Pancreas (tissue), 10 donors: ENCODE measurements around the gene IMPG2. TPM values are rescaled to one million over a fixed set of nuclear protein-coding genes. Genes with fewer than 3 reads are reported as not detected.

Experiments used
- ATAC-seq, 4 donors: fragments of 200-7000 bp; cut with Tn5 transposase; one replicate each; pipeline versions ENCODE4 v1.8.0 to v1.9.1; 2020; ENCODE audit warnings: mild to moderate bottlenecking in 4 of 4, moderate library complexity in 4 of 4
- DNase-seq, 6 donors: peaks; one replicate each; pipeline ENCODE4 v3.0.0-alpha.2; 2020
- FAIRE-seq: peaks from 2 replicates; lab custom pipeline; 2012; peaks lifted over from hg19 to GRCh38; lab: Jason Lieb, UNC
- H3K27ac ChIP-seq, 4 donors: fragments of 200-600 bp; sonication (generic); 1 replicate in 3 of 4; 2 replicates in 1 of 4; pipeline versions ENCODE4 v1.5.0 to v1.8.0; 2020
- H3K27me3 ChIP-seq, 4 donors: fragments of 200-600 bp; one replicate each; pipeline ENCODE4 v1.8.0; 2021
- H3K36me3 ChIP-seq, 3 donors: fragments of 200-600 bp; sonication (generic) in 1 of 3; one replicate each; pipeline versions ENCODE4 v1.5.0 to v1.8.0; 2020 to 2021
- H3K4me1 ChIP-seq, 3 donors: fragments of 200-600 bp; one replicate each; pipeline ENCODE4 v1.8.0; 2021
- H3K4me3 ChIP-seq, 4 donors: fragments of 200-600 bp; sonication (generic) in 2 of 4; one replicate each; pipeline versions ENCODE4 v1.5.0 to v1.8.0; 2020 to 2021
- H3K9me3 ChIP-seq, 4 donors: fragments of 200-600 bp; one replicate each; pipeline ENCODE4 v1.8.0; 2021
- CTCF ChIP-seq, 4 donors: fragments of 200-600 bp; sonication (generic) in 3 of 4; IDR thresholded peaks; one replicate each; pipeline versions ENCODE4 v1.5.0 to v1.8.0; 2021; ENCODE audit warnings: antibody characterized with exemption in 4 of 4
- WGBS, 2 donors: extraction: QIAGEN DNeasy Blood & Tissue Kit; methylation state at CpG; one replicate each; pipeline ENCODE4 v1.1.7; 2013; 5-methylcytosine and 5-hydroxymethylcytosine counted together
- intact Hi-C, 3 donors: fragments of 100-400 bp; cut with DNase I; formaldehyde crosslinking; loops; one replicate each; pipeline versions ENCODE4 v1.11.1 to v1.14.2; 2022
- polyA plus RNA-seq, 2 donors: library from polyadenylated mRNA; stranded (reverse); fragments of 200-250 nt; gene quantifications; one replicate each; pipeline ENCODE4 v1.2.3, GENCODE V29; 2013
- total RNA-seq, 6 donors: library from RNA; stranded (reverse); fragmentation: NEBNext Ultra II Directional in 4 of 6; extraction: Animal tissue kit (Norgen Biotek cat#: 25700) in 4 of 6; gene quantifications; one replicate each; pipeline versions ENCODE4 v1.2.1 to v1.2.4, GENCODE V29; 2021 to 2023
- donor health status: healthy with polysubstance abuse.
- donor health status: DM: no; HTN: no; CAD: no; lungs with moderate emphysema.
- donor health status: DM: no; HTN: no; CAD: no.
- donor health status: control.
- donor health status: control.
- donor health status: Bipolar disorder and iron deficiency.
- donor health status: DM: yes; HTN: yes; CAD: no.
- donor health status: DM: no; HTN: no; CAD: no.
- donor health status: DM: no; HTN: no; CAD: no.
- donor health status: DM: yes; HTN: yes; CAD: no.

The IMPG2 gene
- total and polyA plus RNA-seq, 8 donors: 0.04 to 0.19 (median 0.09) TPM

- H3K36me3 ChIP-seq: no peaks in the 10 kb centered on the region
- H3K27me3 ChIP-seq: no peaks in the 10 kb centered on the region
- ATAC-seq: no peak
- H3K27ac ChIP-seq: no peak overlapping the region
- no peaks in the 10 kb centered on the region for H3K4me1 ChIP-seq
- H3K4me3 ChIP-seq: no peak overlapping the region
- TF ChIP-seq CTCF (IDR thresholded peaks at IDR 0.05): no peak
- H3K9me3 ChIP-seq: no peaks in the 10 kb centered on the region
- no peak for DNase-seq
- FAIRE-seq: no peak
- intact Hi-C loops: no loop called here
Measured at GRCh38 chr3:101181801-101182200, 138.6 kb downstream of the IMPG2 start.

DNA sequence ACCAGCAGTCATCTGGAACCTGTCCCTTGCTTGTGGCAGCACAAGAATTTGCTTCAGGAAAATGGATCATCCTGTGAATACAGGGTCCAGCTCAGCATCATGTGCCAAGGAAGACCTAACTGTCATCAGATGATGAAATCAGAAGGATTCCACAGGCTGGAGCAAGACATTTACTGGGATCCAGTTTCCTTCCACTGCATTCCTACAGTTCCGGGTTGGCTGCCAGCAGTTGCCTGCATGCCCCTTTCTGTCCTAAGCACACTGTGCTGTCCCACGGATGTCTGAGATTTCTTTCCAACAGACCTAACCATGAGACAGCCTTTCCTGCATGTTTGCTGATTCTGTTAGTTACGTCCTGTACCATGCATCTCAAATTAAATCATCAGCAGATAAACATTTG is 140.7 kb downstream of the IMPG2 start:
- H3K36me3 ChIP-seq: no peaks in the 10 kb centered on the region
- H3K4me3 ChIP-seq: no peak overlapping the region
- no peak for TF ChIP-seq CTCF (IDR thresholded peaks at IDR 0.05)
- H3K4me1 ChIP-seq: no peaks in the 10 kb centered on the region
- no peaks in the 10 kb centered on the region for H3K9me3 ChIP-seq
- intact Hi-C loops: no loop called here
- DNase-seq (no peak), FAIRE-seq (no peak), ATAC-seq (no peak)
- 48 to 63% methylated on average over 3 of the region's 3 CpGs for WGBS, 2 donors
- H3K27me3 ChIP-seq: no peaks in the 10 kb centered on the region
- H3K27ac ChIP-seq: no peak overlapping the region

DNA sequence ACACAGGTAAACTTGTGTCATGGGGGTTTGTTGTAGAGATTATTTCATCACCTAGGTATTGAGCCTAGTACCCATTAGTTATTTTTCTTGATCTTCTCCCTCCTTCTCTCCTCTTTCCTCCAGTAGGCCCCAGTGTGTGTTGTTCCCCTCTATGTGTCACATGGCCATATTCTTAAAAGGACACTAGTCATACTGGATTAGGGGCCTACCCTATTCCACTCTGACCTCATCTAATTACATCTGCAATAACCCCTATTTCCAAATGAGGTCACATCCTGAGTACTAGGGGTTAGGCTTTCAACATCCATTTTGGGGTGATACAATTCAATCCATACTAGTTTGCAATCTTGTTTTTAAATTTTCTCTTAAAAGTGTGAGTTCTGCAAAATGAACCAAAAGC is 142.8 kb downstream of the IMPG2 start:
- no peak for DNase-seq
- no peak overlapping the region for H3K27ac ChIP-seq
- H3K9me3 ChIP-seq: no peaks in the 10 kb centered on the region
- TF ChIP-seq CTCF (IDR thresholded peaks at IDR 0.05): no peak
- intact Hi-C loops: no loop called here
- ATAC-seq: no peak
- no peak for FAIRE-seq
- no peak overlapping the region for H3K4me3 ChIP-seq
- no peaks in the 10 kb centered on the region for H3K4me1 ChIP-seq
- H3K27me3 ChIP-seq: no peaks in the 10 kb centered on the region
- H3K36me3 ChIP-seq: no peaks in the 10 kb centered on the region

Other genes with a start within 250 kb of the IMPG2 start
- 10 to 100 TPM in 1 of 6 donors, 1 to 10 TPM in 5; 5.7 to 13.7 (median 8.6) TPM for gene SENP7, start 192.6 kb upstream of the IMPG2 start, total RNA-seq
- 10 to 100 TPM in 1 of 2 donors, 1 to 10 TPM in 1; 6.7 to 13.3 TPM for gene SENP7, start 192.6 kb upstream of the IMPG2 start, polyA plus RNA-seq
- 1 to 10 TPM; 4.4 to 8.4 (median 6.8) TPM for gene TRMT10C, start 241.3 kb upstream of the IMPG2 start, total RNA-seq
- gene TRMT10C, start 241.3 kb upstream of the IMPG2 start, polyA plus RNA-seq: 1 to 10 TPM; 3.7 to 8.1 TPM